K562 (cell line): Measurements from ENCODE around the gene ATP9A. TPM values are rescaled to one million over a fixed set of nuclear protein-coding genes. Genes with fewer than 3 reads are reported as not detected.

Source experiments
- ATAC-seq: fragments of 200-7000 bp; cut with Tn5 transposase; 3 replicates; pipeline ENCODE4 v1.9.1; 2020; ENCODE audit warnings: moderate library complexity
- BruUV-seq: library from RNA; stranded (reverse); fragments of 400-500 nt; replicated peaks from 2 replicates; lab custom pipeline; 2021; lab: Mats Ljungman, UMichigan
- CTCF ChIA-PET: fragments of 300-600 bp; formaldehyde crosslinking; extraction: SDS; loops from one replicate; lab custom pipeline; 2021; ENCODE audit warnings: low intra/inter-chr PET ratio; lab: Yijun Ruan, JAX
- POLR2A ChIA-PET: fragments of 300-600, 350-650 bp; sonication (Branson Sonifier 250); formaldehyde crosslinking; extraction: SDS; loops from one replicate; lab custom pipeline; 2021; ENCODE audit warnings: antibody characterized with exemption, inconsistent platforms; lab: Yijun Ruan, JAX
- DNase-seq, 4 experiments: peaks; one replicate each; pipeline versions ENCODE4 v3.0.0 to v3.0.0-alpha.2; 2011 to 2018; ENCODE audit warnings: low spot score in 3 of 4, mixed read lengths in 3 of 4; ENCODE audit errors: extremely low read depth in 1 of 4
- FAIRE-seq: peaks from 2 replicates; lab custom pipeline; 2011; peaks lifted over from hg19 to GRCh38; lab: Jason Lieb, UNC
- H2AFZ ChIP-seq: 2 replicates; pipeline ENCODE4 v1.6.0; 2011; ENCODE audit warnings: low read depth, low read length, control low read depth, inconsistent platforms
- H3K27ac ChIP-seq: fragments of 200-600 bp; 3 replicates; pipeline ENCODE4 v1.8.0; 2011; ENCODE audit warnings: low read depth, mild to moderate bottlenecking, control low read depth, inconsistent platforms, low read length, moderate library complexity, mixed read lengths; ENCODE audit errors: extremely low read depth
- H3K27me3 ChIP-seq, 2 experiments: fragments of 300-600 bp in 1 of 2; 2 replicates in 1 of 2; 3 replicates in 1 of 2; pipeline versions ENCODE4 v1.6.0 to v1.8.0; 2011; ENCODE audit warnings: inconsistent platforms in 2 of 2, low read length in 2 of 2, mild to moderate bottlenecking in 1 of 2, mixed read lengths in 1 of 2, moderate library complexity in 1 of 2; ENCODE audit not compliant: control insufficient read depth in 2 of 2, insufficient read depth in 2 of 2
- H3K36me3 ChIP-seq: fragments of 300-600 bp; 3 replicates; pipeline ENCODE4 v1.8.0; 2011; ENCODE audit warnings: mild to moderate bottlenecking, low read length, inconsistent platforms; ENCODE audit not compliant: control insufficient read depth, insufficient read depth
- H3K4me1 ChIP-seq, 2 experiments: fragments of 200-600 bp in 1 of 2; replicated peaks in 1 of 2; 2 replicates in 1 of 2; 3 replicates in 1 of 2; pipeline versions ENCODE4 v1.5.1 to v1.8.0; 2011; ENCODE audit warnings: inconsistent platforms in 2 of 2, low read length in 2 of 2, mild to moderate bottlenecking in 1 of 2, mixed read lengths in 1 of 2, moderate library complexity in 1 of 2; ENCODE audit not compliant: control insufficient read depth in 2 of 2, insufficient read depth in 2 of 2
- H3K4me2 ChIP-seq: 2 replicates; pipeline ENCODE4 v1.6.1; 2011; ENCODE audit warnings: low read length, control low read depth, inconsistent platforms, mixed read lengths; ENCODE audit not compliant: insufficient read depth
- H3K4me3 ChIP-seq: fragments of 200-600 bp; sonication (generic), shearing (Covaris generic); 2 replicates; pipeline ENCODE4 v1.5.1; 2016; ENCODE audit warnings: control low read depth, inconsistent platforms
- H3K79me2 ChIP-seq: fragments of 200-600 bp; 3 replicates; pipeline ENCODE4 v1.8.0; 2011; ENCODE audit warnings: low read length, inconsistent platforms; ENCODE audit not compliant: control insufficient read depth, insufficient read depth
- H3K9ac ChIP-seq, 2 experiments: 2 replicates each; pipeline versions ENCODE4 v1.6.0 to v1.6.1; 2011; ENCODE audit warnings: low read depth in 2 of 2, low read length in 2 of 2, control low read depth in 1 of 2, inconsistent platforms in 1 of 2, mild to moderate bottlenecking in 1 of 2, mixed read lengths in 1 of 2; ENCODE audit not compliant: insufficient read depth in 1 of 2
- H3K9me1 ChIP-seq: one replicate; pipeline ENCODE4 v1.6.0; 2011; ENCODE audit warnings: inconsistent platforms, mild to moderate bottlenecking, low read length, moderate library complexity; ENCODE audit not compliant: control insufficient read depth, insufficient read depth
- H3K9me3 ChIP-seq: replicated peaks from 2 replicates; pipeline ENCODE4 v1.5.1; 2011; ENCODE audit warnings: low read depth, low read length, inconsistent platforms; ENCODE audit not compliant: control insufficient read depth, insufficient read depth
- H4K20me1 ChIP-seq: replicated peaks from 2 replicates; pipeline ENCODE4 v1.6.1; 2011; ENCODE audit warnings: low read length, inconsistent platforms, mixed read lengths; ENCODE audit not compliant: control insufficient read depth, insufficient read depth
- BCOR ChIP-seq: fragments of 450-650 bp; IDR thresholded peaks from 2 replicates; pipeline ENCODE4 v1.6.1; 2016
- CEBPG ChIP-seq, 3 experiments: fragments of 200-800 bp in 1 of 3; sonication (Bioruptor generic) in 1 of 3; sonication (generic) in 1 of 3; formaldehyde crosslinking in 1 of 3; IDR thresholded peaks in 2 of 3; conservative IDR thresholded peaks in 1 of 3; 2 replicates each; pipeline versions ENCODE4 v1.6.1 to v1.8.0; 2016 to 2022; ENCODE audit warnings: missing compliant biosample characterization in 2 of 3, missing genetic modification characterization in 2 of 3, mild to moderate bottlenecking in 1 of 3, missing genetic modification reagents in 1 of 3
- EP300 ChIP-seq: IDR thresholded peaks from 2 replicates; pipeline ENCODE4 v1.6.1; 2012; ENCODE audit warnings: low read length, improper control_type of control experiment
- ETS2 ChIP-seq: IDR thresholded peaks from 2 replicates; pipeline ENCODE4 v1.6.1; 2016; ENCODE audit warnings: borderline replicate concordance, missing genetic modification characterization, mild to moderate bottlenecking, moderate library complexity, missing compliant biosample characterization; ENCODE audit not compliant: poor library complexity, severe bottlenecking
- MEF2A ChIP-seq: IDR thresholded peaks from 2 replicates; pipeline ENCODE4 v1.6.1; 2011; ENCODE audit warnings: low read depth, mild to moderate bottlenecking, low read length, moderate library complexity; ENCODE audit not compliant: control insufficient read depth
- NR3C1 ChIP-seq: sonication (generic); formaldehyde crosslinking; IDR thresholded peaks from 2 replicates; pipeline ENCODE4 v1.8.1; 2022; ENCODE audit warnings: missing genetic modification reagents
- SMARCE1 ChIP-seq: fragments of 450-650 bp; IDR thresholded peaks from 2 replicates; pipeline ENCODE4 v1.7.1; 2016; ENCODE audit warnings: mild to moderate bottlenecking
- SRSF7 ChIP-seq: fragments of 200-400 bp; formaldehyde crosslinking; optimal IDR thresholded peaks from 2 replicates; pipeline ENCODE3; 2017; ENCODE audit warnings: mild to moderate bottlenecking, low read depth, low read length
- TSC22D4 ChIP-seq: fragments of 450-650 bp; IDR thresholded peaks from 2 replicates; pipeline ENCODE4 v1.6.1; 2016; ENCODE audit warnings: missing genetic modification characterization, missing biosample characterization, control low read depth
- ZBTB11 ChIP-seq, 3 experiments: fragments of 200-800 bp in 1 of 3; fragments of 250-450 bp in 1 of 3; fragments of 450-650 bp in 1 of 3; sonication (Bioruptor Pico) in 1 of 3; sonication (Bioruptor generic) in 1 of 3; formaldehyde crosslinking in 1 of 3; IDR thresholded peaks; 2 replicates each; pipeline versions ENCODE4 v1.6.1 to v1.8.0; 2016 to 2022; ENCODE audit warnings: mild to moderate bottlenecking in 2 of 3, missing genetic modification characterization in 2 of 3, missing compliant biosample characterization in 1 of 3, moderate library complexity in 1 of 3
- ZC3H8 ChIP-seq: fragments of 450-650 bp; IDR thresholded peaks from 2 replicates; pipeline ENCODE4 v1.6.1; 2017
- ZNF140 ChIP-seq: fragments of 250-450 bp; sonication (Bioruptor Pico); IDR thresholded peaks from 2 replicates; pipeline ENCODE4 v1.8.0; 2021; ENCODE audit warnings: moderate library complexity, mild to moderate bottlenecking, inconsistent platforms
- ZNF263 ChIP-seq: sonication (generic); formaldehyde crosslinking; IDR thresholded peaks from 2 replicates; pipeline ENCODE4 v1.8.0; 2022; ENCODE audit warnings: mild to moderate bottlenecking, missing genetic modification reagents, borderline replicate concordance
- WGBS: fragments of 100-300 bp; shearing (Covaris generic); methylation state at CpG from one replicate; pipeline ENCODE4 v1.1.6; 2016; ENCODE audit warnings: low coverage, mixed read lengths; ENCODE audit not compliant: insufficient coverage; ENCODE audit errors: missing lambda C conversion rate; 5-methylcytosine and 5-hydroxymethylcytosine counted together
- in situ Hi-C: fragments of 300-500 bp; cut with MboI; formaldehyde crosslinking; loops from 4 replicates; pipeline ENCODE4 v1.15.0; 2018; ENCODE audit warnings: inconsistent platforms, mixed read lengths
- intact Hi-C: fragments of 100-400 bp; cut with micrococcal nuclease; formaldehyde crosslinking; loops from 2 replicates; pipeline ENCODE4 v1.14.2; 2022
- polyA plus RNA-seq, 8 experiments: library from polyadenylated mRNA; depleted of rRNA in 4 of 8; stranded (reverse) in 5 of 8; unstranded in 3 of 8; fragments of >200 nt; fragmentation: Nextera tagmentation in 2 of 8; fragmentation: Illumina TruSeq in 1 of 8; extraction: Ambion mirVana in 2 of 8; extraction: Trizol in 1 of 8; gene quantifications; 2 replicates each; pipeline versions ENCODE4 v1.2.1 to v1.2.3, GENCODE V29; 2011 to 2014; ENCODE audit warnings: inconsistent platforms in 1 of 8, missing spikeins in 1 of 8
- total RNA-seq, 7 experiments: library from RNA; depleted of rRNA in 6 of 7; stranded (reverse); fragments of >200 nt in 6 of 7; fragmentation: Illumina TruSeq in 2 of 7; extraction: Trizol in 2 of 7; gene quantifications; 2 replicates each; pipeline versions ENCODE4 v1.2.1 to v1.2.3, GENCODE V29; 2011 to 2021; ENCODE audit warnings: low replicate concordance in 1 of 7

ATP9A gene
- total and polyA plus RNA-seq, 9 of the 15 experiments (the other 6 are each of a cell fraction or from before 2014, with no cell fraction given) = 0.18 to 0.62 (median 0.29) TPM

- Histone ChIP-seq H3K4me2 (no peak overlapping the region), H3K9me1 (no peaks in the 10 kb centered on the region), H3K4me1 (peaks cover 0 to 4% of the 10 kb centered on the region in 2 experiments; a peak in 2 of 5 replicates), H3K27ac (no peak overlapping the region), H3K9ac (no peak overlapping the region), H3K27me3 (peaks cover 42 to 45% of the 10 kb centered on the region in 2 experiments), H3K9me3 (no peaks in the 10 kb centered on the region), H2AFZ (no peak overlapping the region), H4K20me1 (no peaks in the 10 kb centered on the region), H3K79me2 (no peaks in the 10 kb centered on the region), H3K36me3 (no peaks in the 10 kb centered on the region), H3K4me3 (no peak overlapping the region)
- ChIA-PET CTCF (no interaction called here), POLR2A (no interaction called here)
- BruUV-seq = no TSS peak
- 43% methylated on average over 5 of the region's 9 CpGs for WGBS
- FAIRE-seq (no peak), ATAC-seq (no peak), DNase-seq (no peak)
- in situ Hi-C loops (no loop called here), intact Hi-C loops (no loop called here)
- TF ChIP-seq SMARCE1 (no peak), NR3C1 (no peak), ZNF263 (no peak), EP300 (no peak), BCOR (no peak), ZC3H8 (no peak), TSC22D4 (no peak), ETS2 (tag) (no peak), CEBPG (CRISPR knock-in tag; IDR thresholded peaks at IDR 0.05) (no peak), CEBPG (tag; conservative IDR thresholded peaks at IDR 0.05 in 1 of 2, IDR thresholded peaks at IDR 0.05 in 1 of 2) (no peak), SRSF7 (no peak), ZNF140 (CRISPR knock-in tag) (no peak), ZBTB11 (CRISPR knock-in tag; IDR thresholded peaks at IDR 0.05) (no peak), MEF2A (no peak)
Observed at GRCh38 chr20:51609251-51609650, 158.9 kb downstream of the ATP9A start.
